Transverse colon (tissue), 3 donors: ENCODE measurements around the gene DYNC1H1.

Experiments
- EP300 ChIP-seq: sonication (generic); formaldehyde crosslinking; IDR thresholded peaks from one replicate; pipeline ENCODE4 v1.6.1; 2017; ENCODE audit warnings: antibody characterized with exemption, low read depth
- TF ChIP-seq, protein P1 (sequence below), 5 experiments: fragments of 200-600 bp in 3 of 5; fragments of 450-650 bp in 2 of 5; sonication (generic) in 3 of 5; IDR thresholded peaks; 1 replicate in 2 of 5; 2 replicates in 3 of 5; pipeline ENCODE4 v1.5.1; 2016 to 2017; ENCODE audit warnings: antibody characterized with exemption in 5 of 5, inconsistent platforms in 3 of 5, mild to moderate bottlenecking in 2 of 5, moderate library complexity in 1 of 5

DNA sequence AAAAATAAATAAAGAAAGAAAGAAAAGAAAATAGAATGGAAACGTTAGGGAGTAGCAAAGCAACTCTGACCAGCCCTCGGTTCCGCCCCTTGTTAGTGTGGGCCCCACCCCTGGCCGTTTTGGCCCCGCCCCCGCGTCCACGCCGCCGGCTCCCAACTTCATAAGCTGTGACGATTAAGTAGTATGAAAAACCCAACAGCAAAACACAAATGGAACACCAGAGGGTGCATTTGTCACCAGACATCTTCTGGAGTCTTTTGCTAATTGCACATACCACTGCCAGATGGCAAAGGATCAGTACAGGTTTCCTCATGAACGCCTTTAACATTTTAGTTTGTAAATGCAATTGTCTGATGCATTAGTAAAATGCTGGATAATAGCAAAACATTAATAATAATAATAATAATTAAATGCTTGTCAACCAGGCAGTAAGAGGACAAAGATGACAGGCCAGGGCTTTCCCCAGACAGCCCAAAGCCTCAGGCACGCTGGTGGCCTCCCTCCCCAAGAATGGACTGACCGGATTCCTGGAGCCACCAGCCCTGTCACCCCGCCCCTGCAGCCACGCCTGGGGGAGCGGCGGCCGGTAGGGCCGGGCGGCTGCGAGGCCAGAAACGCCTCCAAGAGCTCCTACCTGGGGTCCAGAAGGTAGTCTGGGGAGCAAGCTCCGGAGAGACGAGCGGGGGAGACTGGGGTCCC is 98.9 kb downstream of the DYNC1H1 start:
- TF ChIP-seq, protein P1, sequence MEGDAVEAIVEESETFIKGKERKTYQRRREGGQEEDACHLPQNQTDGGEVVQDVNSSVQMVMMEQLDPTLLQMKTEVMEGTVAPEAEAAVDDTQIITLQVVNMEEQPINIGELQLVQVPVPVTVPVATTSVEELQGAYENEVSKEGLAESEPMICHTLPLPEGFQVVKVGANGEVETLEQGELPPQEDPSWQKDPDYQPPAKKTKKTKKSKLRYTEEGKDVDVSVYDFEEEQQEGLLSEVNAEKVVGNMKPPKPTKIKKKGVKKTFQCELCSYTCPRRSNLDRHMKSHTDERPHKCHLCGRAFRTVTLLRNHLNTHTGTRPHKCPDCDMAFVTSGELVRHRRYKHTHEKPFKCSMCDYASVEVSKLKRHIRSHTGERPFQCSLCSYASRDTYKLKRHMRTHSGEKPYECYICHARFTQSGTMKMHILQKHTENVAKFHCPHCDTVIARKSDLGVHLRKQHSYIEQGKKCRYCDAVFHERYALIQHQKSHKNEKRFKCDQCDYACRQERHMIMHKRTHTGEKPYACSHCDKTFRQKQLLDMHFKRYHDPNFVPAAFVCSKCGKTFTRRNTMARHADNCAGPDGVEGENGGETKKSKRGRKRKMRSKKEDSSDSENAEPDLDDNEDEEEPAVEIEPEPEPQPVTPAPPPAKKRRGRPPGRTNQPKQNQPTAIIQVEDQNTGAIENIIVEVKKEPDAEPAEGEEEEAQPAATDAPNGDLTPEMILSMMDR (IDR thresholded peaks at IDR 0.05), result peak; percentile 21 to 48 (median 35)
- no peak for TF ChIP-seq EP300
